ENCODE measurements around the gene CORO1C. TPM values are rescaled to one million over a fixed set of nuclear protein-coding genes. Genes with fewer than 3 reads are reported as not detected.

CORO1C gene
- total RNA-seq, 3 donors from 2014 or later (not counting 1 experiment from before 2014, with no cell fraction given): 28.9 to 43.5 (median 36.0) TPM

GRCh38 chr12:108756421-108756820 lies 25.1 kb upstream of the CORO1C start:
- intact Hi-C loops (cut with micrococcal nuclease): no loop called here
- Histone ChIP-seq H3K27ac (ENCODE audit: low read length) (no peak overlapping the region), H3K9me3 (ENCODE audit: control insufficient read depth, insufficient read depth, low read length) (no peaks in the 10 kb centered on the region), H3K27me3 (ENCODE audit: control insufficient read depth, insufficient read depth, low read length) (no peaks in the 10 kb centered on the region), H3K4me3 (ENCODE audit: low read length) (no peak overlapping the region), H3K4me1 (ENCODE audit: control insufficient read depth, insufficient read depth, low read length) (no peaks in the 10 kb centered on the region), H3K36me3 (ENCODE audit: control insufficient read depth, insufficient read depth, low read length) (no peaks in the 10 kb centered on the region)
- no peak overlapping the region for H3K27ac Mint-ChIP-seq
- no peak for DNase-seq
- TF ChIP-seq CTCF (IDR thresholded peaks at IDR 0.05): no peak
- H3K4me1 Mint-ChIP-seq: no peaks in the 10 kb centered on the region
- ATAC-seq: no peak
- no peaks in the 10 kb centered on the region for H3K9me3 Mint-ChIP-seq
- WGBS (ENCODE audit: insufficient coverage): 96% methylated on average over 6 of the region's 6 CpGs
- H3K36me3 Mint-ChIP-seq: no peaks in the 10 kb centered on the region
- H3K27me3 Mint-ChIP-seq (ENCODE audit: low read depth in 2 of 2): peaks cover 0 to 4% of the 10 kb centered on the region in 2 donors
- no peak overlapping the region for H3K4me3 Mint-ChIP-seq

- WGBS (ENCODE audit: insufficient coverage): 94% methylated on average over 2 of the region's 2 CpGs
- ATAC-seq (no peak), DNase-seq (no peak)
- no peaks in the 10 kb centered on the region for H3K27me3 ChIP-seq (ENCODE audit: control insufficient read depth, insufficient read depth, low read length)
- Mint-ChIP-seq H3K27ac (no peak overlapping the region), H3K9me3 (no peaks in the 10 kb centered on the region), H3K4me1 (no peaks in the 10 kb centered on the region), H3K27me3 (ENCODE audit: low read depth in 2 of 2) (peaks cover 0 to 4% of the 10 kb centered on the region in 2 donors), H3K36me3 (no peaks in the 10 kb centered on the region), H3K4me3 (no peak overlapping the region)
- no peaks in the 10 kb centered on the region for H3K36me3 ChIP-seq (ENCODE audit: control insufficient read depth, insufficient read depth, low read length)
- intact Hi-C loops (cut with micrococcal nuclease): no loop called here
- TF ChIP-seq CTCF (IDR thresholded peaks at IDR 0.05): no peak
- no peaks in the 10 kb centered on the region for H3K9me3 ChIP-seq (ENCODE audit: control insufficient read depth, insufficient read depth, low read length)
- no peak overlapping the region for H3K27ac ChIP-seq (ENCODE audit: low read length)
- H3K4me3 ChIP-seq (ENCODE audit: low read length): no peak overlapping the region
- H3K4me1 ChIP-seq (ENCODE audit: control insufficient read depth, insufficient read depth, low read length): no peaks in the 10 kb centered on the region
Measured at GRCh38 chr12:108755481-108755880, 24.2 kb upstream of the CORO1C start.

- DNase-seq (no peak), ATAC-seq (no peak)
- no peaks in the 10 kb centered on the region for H3K9me3 ChIP-seq (ENCODE audit: control insufficient read depth, insufficient read depth, low read length)
- WGBS (ENCODE audit: insufficient coverage): 89% methylated on average over 6 of the region's 6 CpGs
- H3K27ac ChIP-seq (ENCODE audit: low read length): no peak overlapping the region
- no peak overlapping the region for H3K27ac Mint-ChIP-seq
- H3K4me3 Mint-ChIP-seq: no peak overlapping the region
- H3K27me3 ChIP-seq (ENCODE audit: control insufficient read depth, insufficient read depth, low read length): no peaks in the 10 kb centered on the region
- H3K36me3 Mint-ChIP-seq: no peaks in the 10 kb centered on the region
- intact Hi-C loops (cut with micrococcal nuclease): no loop called here
- H3K4me1 Mint-ChIP-seq: no peaks in the 10 kb centered on the region
- no peaks in the 10 kb centered on the region for H3K4me1 ChIP-seq (ENCODE audit: control insufficient read depth, insufficient read depth, low read length)
- no peaks in the 10 kb centered on the region for H3K36me3 ChIP-seq (ENCODE audit: control insufficient read depth, insufficient read depth, low read length)
- H3K4me3 ChIP-seq (ENCODE audit: low read length): no peak overlapping the region
- peaks cover 0 to 4% of the 10 kb centered on the region in 2 donors for H3K27me3 Mint-ChIP-seq (ENCODE audit: low read depth in 2 of 2)
- TF ChIP-seq CTCF (IDR thresholded peaks at IDR 0.05): no peak
- H3K9me3 Mint-ChIP-seq: no peaks in the 10 kb centered on the region
Measured at GRCh38 chr12:108753976-108754375, 22.7 kb upstream of the CORO1C start.

- ATAC-seq (no peak), DNase-seq (no peak)
- no peak overlapping the region for H3K4me3 Mint-ChIP-seq
- Histone ChIP-seq H3K4me1 (ENCODE audit: control insufficient read depth, insufficient read depth, low read length) (no peaks in the 10 kb centered on the region), H3K36me3 (ENCODE audit: control insufficient read depth, insufficient read depth, low read length) (no peaks in the 10 kb centered on the region), H3K27ac (ENCODE audit: low read length) (no peak overlapping the region), H3K27me3 (ENCODE audit: control insufficient read depth, insufficient read depth, low read length) (no peaks in the 10 kb centered on the region), H3K4me3 (ENCODE audit: low read length) (no peak overlapping the region), H3K9me3 (ENCODE audit: control insufficient read depth, insufficient read depth, low read length) (no peaks in the 10 kb centered on the region)
- TF ChIP-seq CTCF (IDR thresholded peaks at IDR 0.05): no peak
- intact Hi-C loops (cut with micrococcal nuclease): no loop called here
- no peaks in the 10 kb centered on the region for H3K36me3 Mint-ChIP-seq
- H3K4me1 Mint-ChIP-seq: no peaks in the 10 kb centered on the region
- H3K27ac Mint-ChIP-seq: no peak overlapping the region
- 93% methylated on average over 1 of the region's 1 CpG for WGBS (ENCODE audit: insufficient coverage)
- no peaks in the 10 kb centered on the region for H3K9me3 Mint-ChIP-seq
- peaks cover 0 to 4% of the 10 kb centered on the region in 2 donors for H3K27me3 Mint-ChIP-seq (ENCODE audit: low read depth in 2 of 2)
Measured at GRCh38 chr12:108752387-108752786, 21.1 kb upstream of the CORO1C start.

Data from natural killer cell (primary cell).